ENCODE results near the gene OR51D1.
A peak's percentile ranks its signal among the peaks of the same experiment; 100 is the strongest.

OR51D1 gene, protein sequence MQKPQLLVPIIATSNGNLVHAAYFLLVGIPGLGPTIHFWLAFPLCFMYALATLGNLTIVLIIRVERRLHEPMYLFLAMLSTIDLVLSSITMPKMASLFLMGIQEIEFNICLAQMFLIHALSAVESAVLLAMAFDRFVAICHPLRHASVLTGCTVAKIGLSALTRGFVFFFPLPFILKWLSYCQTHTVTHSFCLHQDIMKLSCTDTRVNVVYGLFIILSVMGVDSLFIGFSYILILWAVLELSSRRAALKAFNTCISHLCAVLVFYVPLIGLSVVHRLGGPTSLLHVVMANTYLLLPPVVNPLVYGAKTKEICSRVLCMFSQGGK
- total RNA-seq = 0 to 0.10 (median 0) reads per million in 9 experiments

DNA sequence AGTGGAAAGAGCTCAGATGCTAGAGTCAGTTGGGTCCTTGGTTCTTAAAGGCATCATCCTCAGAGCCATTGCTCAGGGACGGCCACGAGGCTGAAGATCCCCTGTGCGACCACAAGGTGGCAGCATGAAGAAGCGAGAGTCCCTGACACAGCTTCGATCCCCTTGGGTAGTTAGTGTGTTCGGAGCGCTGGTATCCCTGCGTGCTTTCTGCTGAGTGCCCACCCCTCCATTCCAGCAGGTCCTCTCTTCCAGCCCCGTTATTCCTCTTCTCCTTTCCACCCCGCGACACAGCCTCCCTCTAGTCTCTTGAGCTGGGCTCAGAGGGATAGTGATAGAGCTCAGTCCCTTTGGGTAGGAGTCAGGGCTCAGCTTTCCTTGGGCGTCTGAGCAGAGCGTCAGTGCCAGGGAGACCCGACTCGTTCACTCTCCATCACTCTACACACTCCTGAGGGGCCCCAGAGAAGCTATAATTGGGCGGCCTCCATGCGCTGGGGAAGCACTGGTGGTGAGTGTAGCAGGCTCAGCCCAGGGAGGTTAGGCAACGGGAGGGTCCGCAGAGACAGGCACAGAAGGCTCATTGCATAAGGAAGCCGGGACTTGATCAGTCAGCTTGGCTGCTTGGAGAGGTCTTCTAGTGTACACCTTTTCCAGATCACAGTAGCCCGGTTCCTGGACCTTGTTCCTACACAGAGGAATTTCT lies at the start of gene OR51D1:
Gene OR51D1, plus strand, starts transcription at position 516 of the 700 bp plus-strand sequence. CDS start 2,314 bp downstream, outside the sequence.
- DNase-seq (peak; percentile 63 to 72 (median 67)), ATAC-seq (replicated peaks) (peak; percentile 96)
- no peaks in the 10 kb centered on the region for H3K36me3 Mint-ChIP-seq (ENCODE audit: insufficient read depth)
- H3K27ac Mint-ChIP-seq = no peak within 1 kb of the TSS
- peaks cover 11 to 23% of the 10 kb centered on the region in 2 donors for H3K27me3 Mint-ChIP-seq
- no peaks in the 10 kb centered on the region for H3K9me3 Mint-ChIP-seq
- no peaks in the 10 kb centered on the region for H3K4me1 Mint-ChIP-seq (ENCODE audit: low read depth in 2 of 2)
- H3K4me3 Mint-ChIP-seq = no peak within 1 kb of the TSS

DNA sequence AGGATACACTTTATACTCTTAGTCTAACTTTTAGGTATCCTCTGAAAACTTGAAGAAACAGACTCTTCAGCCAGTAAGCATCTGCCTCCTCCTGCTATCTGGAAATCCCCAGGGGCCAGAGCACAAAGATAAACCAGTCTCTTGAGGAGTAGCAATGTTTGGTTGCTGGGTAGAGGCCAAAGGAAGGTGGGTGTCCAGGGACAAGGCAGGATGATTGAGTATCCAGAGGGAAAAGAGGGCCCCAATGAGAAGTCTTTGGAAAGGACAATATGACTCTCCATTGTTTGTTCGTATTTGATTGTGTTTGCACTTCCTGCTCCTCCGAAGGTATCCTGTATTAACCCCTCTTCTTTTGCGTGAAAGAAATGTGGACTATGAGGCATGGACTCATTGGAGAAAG lies 48.3 kb upstream of the OR51D1 start:
- ATAC-seq (replicated peaks) = no peak
- Mint-ChIP-seq H3K9me3 (no peaks in the 10 kb centered on the region), H3K4me1 (ENCODE audit: low read depth in 2 of 2) (no peaks in the 10 kb centered on the region), H3K36me3 (ENCODE audit: insufficient read depth) (no peaks in the 10 kb centered on the region), H3K27me3 (peaks cover 14 to 27% of the 10 kb centered on the region in 2 donors), H3K4me3 (no peak overlapping the region), H3K27ac (no peak overlapping the region)
- no peak for DNase-seq

DNA sequence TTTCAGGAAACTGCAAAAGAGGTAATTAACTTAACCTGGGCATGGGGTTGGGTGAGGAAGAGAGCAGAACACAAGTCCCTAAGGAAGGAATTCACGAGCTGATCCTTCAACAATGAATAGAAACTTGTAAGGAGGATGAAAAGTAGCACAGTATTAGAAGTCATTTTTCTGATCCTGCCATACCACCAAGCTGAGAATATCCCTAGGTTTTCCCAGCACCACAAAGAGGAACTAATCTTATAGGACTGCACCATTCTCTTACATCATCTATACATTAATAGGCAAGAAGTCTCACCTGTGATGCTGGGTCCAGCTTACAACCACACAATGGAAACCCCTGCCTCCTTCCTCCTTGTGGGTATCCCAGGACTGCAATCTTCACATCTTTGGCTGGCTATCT lies 43.5 kb upstream of the OR51D1 start, which contains the start of gene OR52I1:
Gene OR52I1, plus strand, starts transcription at position 301 of the 400 bp plus-strand sequence. Its CDS starts 0 bp downstream, at position 301.
- Mint-ChIP-seq H3K4me1 (ENCODE audit: low read depth in 2 of 2) (peaks cover 0 to 3% of the 10 kb centered on the region in 2 donors), H3K36me3 (ENCODE audit: insufficient read depth) (peaks cover 4% of the 10 kb centered on the region), H3K9me3 (no peaks in the 10 kb centered on the region), H3K27me3 (peaks cover 0 to 3% of the 10 kb centered on the region in 2 donors), H3K27ac (no peak within 1 kb of the TSS), H3K4me3 (no peak within 1 kb of the TSS)
- DNase-seq (no peak), ATAC-seq (replicated peaks) (no peak)

DNA sequence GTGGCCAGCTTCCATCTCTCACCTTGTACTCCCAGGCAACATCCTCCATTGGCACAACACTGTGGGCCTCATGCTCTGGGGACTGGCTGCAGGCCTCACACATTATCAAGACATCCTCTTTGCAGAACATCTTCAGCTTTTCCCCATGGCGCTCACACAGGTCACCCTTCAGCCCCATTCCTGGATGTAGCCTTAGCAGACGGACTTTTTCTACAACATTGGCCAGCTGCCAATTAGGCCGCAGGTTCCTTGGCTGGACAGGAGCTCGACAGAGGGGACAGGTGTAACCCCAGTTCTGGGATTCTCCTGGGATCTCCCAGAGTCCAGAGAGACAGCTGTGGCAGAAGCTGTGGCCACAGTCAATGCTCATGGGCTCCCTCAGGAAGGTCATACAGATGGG lies 32.2 kb upstream of the OR51D1 start:
- ATAC-seq (replicated peaks) (no peak), DNase-seq (no peak)
- no peak overlapping the region for H3K27ac Mint-ChIP-seq
- no peak overlapping the region for H3K4me3 Mint-ChIP-seq
- H3K36me3 Mint-ChIP-seq (ENCODE audit: insufficient read depth) = peaks cover 34% of the 10 kb centered on the region
- peaks cover 26 to 50% of the 10 kb centered on the region in 2 donors for H3K4me1 Mint-ChIP-seq (ENCODE audit: low read depth in 2 of 2)
- H3K27me3 Mint-ChIP-seq = no peaks in the 10 kb centered on the region
- H3K9me3 Mint-ChIP-seq = no peaks in the 10 kb centered on the region

DNA sequence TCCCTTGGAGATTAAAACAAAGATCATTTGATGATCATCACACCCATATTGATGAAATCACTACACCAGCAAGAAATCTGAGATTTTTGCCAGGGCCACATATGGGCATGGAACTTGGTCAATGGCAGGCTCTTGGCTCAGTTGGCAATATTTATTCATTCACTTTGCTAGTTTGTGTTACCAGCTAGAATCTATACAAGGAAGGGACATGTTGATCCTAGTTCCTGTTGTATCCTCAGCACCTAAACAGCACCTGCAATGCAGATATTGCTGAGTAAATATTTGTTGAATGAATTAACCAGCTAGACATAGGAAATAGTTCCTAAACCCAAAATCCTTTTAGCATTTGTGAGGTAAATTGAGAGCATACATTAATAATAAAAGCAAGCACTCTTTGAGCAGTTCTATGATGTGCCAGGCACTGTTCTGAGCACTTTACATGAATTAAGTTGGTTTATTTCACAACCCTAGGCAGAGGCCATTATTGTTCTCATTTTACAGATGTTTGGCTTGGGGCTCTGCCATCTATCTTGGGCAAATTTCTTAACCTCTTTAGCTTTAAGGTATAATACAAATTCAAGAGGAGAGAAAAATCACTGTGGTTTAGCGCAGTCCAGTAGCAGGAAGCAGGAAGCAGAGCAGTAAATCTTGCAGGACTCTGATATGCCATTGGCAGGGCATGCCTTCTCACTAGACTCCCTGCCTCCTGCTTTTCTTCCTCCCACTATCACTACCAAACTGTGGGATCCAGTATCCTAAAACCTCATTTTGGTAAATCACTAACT lies 30.9 kb upstream of the OR51D1 start:
- no peaks in the 10 kb centered on the region for H3K9me3 Mint-ChIP-seq
- ATAC-seq (replicated peaks) = no peak
- peak overlapping the region; percentile 95 to 96 for H3K4me3 Mint-ChIP-seq
- peaks cover 31 to 57% of the 10 kb centered on the region in 2 donors for H3K4me1 Mint-ChIP-seq (ENCODE audit: low read depth in 2 of 2)
- peaks cover 30% of the 10 kb centered on the region for H3K36me3 Mint-ChIP-seq (ENCODE audit: insufficient read depth)
- H3K27me3 Mint-ChIP-seq = no peaks in the 10 kb centered on the region
- peak overlapping the region; percentile 97 for H3K27ac Mint-ChIP-seq
- DNase-seq = no peak

DNA sequence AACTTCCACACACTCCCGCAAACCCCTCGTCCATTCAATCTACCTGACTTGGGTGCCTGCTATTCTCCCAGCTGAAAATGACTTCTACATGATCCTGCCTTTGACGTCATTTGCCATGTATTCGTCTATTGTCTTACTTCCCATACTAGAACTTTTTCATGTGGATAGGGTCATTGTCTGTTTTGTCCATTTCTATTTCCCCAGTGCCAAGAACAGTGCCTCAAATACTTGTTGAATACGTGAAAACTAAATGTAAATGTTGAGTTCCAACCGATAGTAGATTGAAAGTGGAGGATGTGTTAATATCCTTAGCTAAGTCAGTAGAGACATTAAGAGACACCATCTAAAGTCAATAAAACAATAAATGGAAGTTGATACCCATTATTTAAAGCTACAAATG lies 30.2 kb upstream of the OR51D1 start:
- peaks cover 31 to 57% of the 10 kb centered on the region in 2 donors for H3K4me1 Mint-ChIP-seq (ENCODE audit: low read depth in 2 of 2)
- DNase-seq (no peak), ATAC-seq (replicated peaks) (no peak)
- peak overlapping the region; percentile 97 for H3K27ac Mint-ChIP-seq
- H3K27me3 Mint-ChIP-seq = no peaks in the 10 kb centered on the region
- peaks cover 26% of the 10 kb centered on the region for H3K36me3 Mint-ChIP-seq (ENCODE audit: insufficient read depth)
- H3K4me3 Mint-ChIP-seq = peak overlapping the region; percentile 95 to 96
- no peaks in the 10 kb centered on the region for H3K9me3 Mint-ChIP-seq

DNA sequence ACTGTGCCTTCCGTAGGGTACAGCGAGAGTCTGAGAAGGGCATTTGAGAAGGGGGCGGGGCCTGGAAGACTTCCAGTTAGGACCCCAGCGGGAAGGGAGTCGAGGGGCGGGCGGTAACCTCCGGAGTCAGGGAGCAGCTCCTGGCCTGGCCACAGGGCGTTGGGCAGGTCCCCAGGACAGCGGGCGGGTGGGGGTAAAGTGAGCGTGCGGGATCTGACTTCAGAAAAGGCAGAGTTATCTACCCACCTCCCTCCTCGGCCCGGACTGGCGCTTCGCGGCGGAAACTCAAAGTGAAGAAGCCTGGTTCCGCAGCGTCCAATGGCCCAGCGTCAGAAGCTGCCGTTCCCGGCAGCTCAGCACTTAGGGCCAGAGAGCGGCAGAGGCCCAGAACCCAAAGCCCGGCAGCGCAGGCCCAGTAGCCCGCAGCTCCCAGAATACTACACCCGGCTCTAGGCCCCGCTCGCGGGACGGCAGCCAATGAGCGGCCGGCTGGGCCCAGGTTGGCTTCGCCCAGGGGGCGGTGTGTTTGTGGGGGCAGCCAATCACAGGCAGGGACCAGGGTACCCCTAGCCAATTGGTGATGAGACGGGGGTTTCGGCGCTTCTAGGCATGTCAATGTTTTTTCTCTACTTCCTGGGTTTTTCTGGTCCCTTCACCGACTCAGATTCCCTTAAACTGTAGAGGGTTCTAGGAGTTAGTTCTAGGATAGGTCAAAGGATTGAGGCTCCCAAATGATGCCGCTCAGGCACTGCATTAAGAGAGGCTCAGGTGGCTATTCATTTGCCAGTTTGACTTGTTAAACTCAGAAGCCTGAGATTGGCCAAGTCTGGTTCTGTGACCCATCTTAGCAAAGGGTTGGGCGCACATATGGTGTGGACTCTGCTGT lies 29.3 kb upstream of the OR51D1 start, which contains the start of gene TRIM68:
Gene TRIM68, minus strand, starts transcription at position 451 of the 886 bp plus-strand sequence. CDS start 2,727 bp downstream, outside the sequence.
- Mint-ChIP-seq H3K36me3 (ENCODE audit: insufficient read depth) (peaks cover 25% of the 10 kb centered on the region), H3K27me3 (no peaks in the 10 kb centered on the region), H3K4me3 (peak within 1 kb of the TSS; percentile 95 to 96), H3K4me1 (ENCODE audit: low read depth in 2 of 2) (peaks cover 31 to 56% of the 10 kb centered on the region in 2 donors), H3K9me3 (no peaks in the 10 kb centered on the region), H3K27ac (peak within 1 kb of the TSS; percentile 97)
- peak; percentile 99 for ATAC-seq (replicated peaks)
- DNase-seq = peak; percentile 93 to 95 (median 93)

DNA sequence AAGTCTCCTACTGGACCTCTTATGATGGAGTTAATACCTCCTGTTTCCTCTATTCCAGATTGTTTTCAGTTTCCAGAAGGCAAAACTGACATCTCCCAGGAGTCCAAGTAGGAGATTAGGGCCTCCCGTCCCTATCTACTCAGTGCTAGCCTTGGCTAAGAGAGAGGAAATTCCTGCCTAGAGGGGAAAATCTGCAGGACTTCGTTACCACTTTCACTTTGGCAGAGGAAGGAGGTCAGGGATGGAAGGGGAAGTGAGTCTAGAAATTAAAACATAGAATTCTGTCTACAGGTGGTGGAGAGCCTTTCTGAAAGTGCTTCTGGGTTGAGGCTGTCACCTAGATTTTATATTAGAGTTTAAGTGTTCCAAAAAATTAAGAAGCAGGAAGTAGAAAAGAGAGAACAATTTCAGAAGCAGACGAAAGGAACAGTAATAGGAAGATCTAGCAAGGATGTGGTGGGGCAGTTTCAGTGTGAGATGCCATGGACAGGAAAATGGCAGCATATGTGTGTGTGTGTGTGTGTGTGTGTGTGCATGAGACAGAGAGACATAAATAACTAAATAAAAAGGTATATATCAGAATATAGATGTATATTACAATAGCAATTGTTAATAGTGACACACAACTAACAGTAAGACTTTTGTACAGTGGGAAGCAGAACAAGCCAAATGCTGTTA lies 26.9 kb upstream of the OR51D1 start:
- H3K36me3 Mint-ChIP-seq (ENCODE audit: insufficient read depth) = peaks cover 17% of the 10 kb centered on the region
- peak overlapping the region; percentile 97 for H3K27ac Mint-ChIP-seq
- peaks cover 0 to 4% of the 10 kb centered on the region in 2 donors for H3K27me3 Mint-ChIP-seq
- ATAC-seq (replicated peaks) (no peak), DNase-seq (peak in 2 of 3 experiments; percentile 8 to 22)
- H3K4me3 Mint-ChIP-seq = peak overlapping the region; percentile 95 to 96
- peaks cover 28 to 44% of the 10 kb centered on the region in 2 donors for H3K4me1 Mint-ChIP-seq (ENCODE audit: low read depth in 2 of 2)
- H3K9me3 Mint-ChIP-seq = no peaks in the 10 kb centered on the region

DNA sequence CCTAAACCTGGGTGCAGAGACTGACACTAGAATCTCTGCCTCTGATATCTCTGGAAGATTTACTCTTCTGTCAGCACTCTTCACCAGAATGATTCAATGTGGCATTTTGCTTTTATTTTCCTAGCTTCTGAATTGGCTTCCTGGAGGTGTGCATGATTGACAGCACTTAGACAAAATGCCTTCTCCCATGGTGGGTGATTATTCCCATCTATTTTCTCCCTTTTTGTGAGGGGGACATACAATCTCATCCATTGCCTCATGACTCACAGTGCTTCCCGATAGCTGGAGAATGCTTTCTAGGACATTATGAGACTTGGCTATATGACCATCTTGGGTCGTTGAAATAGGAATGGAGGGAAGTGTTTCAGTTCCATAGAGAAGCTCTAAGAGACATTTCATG lies 25.3 kb upstream of the OR51D1 start:
- DNase-seq (no peak), ATAC-seq (replicated peaks) (no peak)
- H3K9me3 Mint-ChIP-seq = no peaks in the 10 kb centered on the region
- H3K4me3 Mint-ChIP-seq = no peak overlapping the region
- H3K4me1 Mint-ChIP-seq (ENCODE audit: low read depth in 2 of 2) = peaks cover 26 to 32% of the 10 kb centered on the region in 2 donors
- no peak overlapping the region for H3K27ac Mint-ChIP-seq
- peaks cover 6 to 18% of the 10 kb centered on the region in 2 donors for H3K27me3 Mint-ChIP-seq
- peaks cover 17% of the 10 kb centered on the region for H3K36me3 Mint-ChIP-seq (ENCODE audit: insufficient read depth)

DNA sequence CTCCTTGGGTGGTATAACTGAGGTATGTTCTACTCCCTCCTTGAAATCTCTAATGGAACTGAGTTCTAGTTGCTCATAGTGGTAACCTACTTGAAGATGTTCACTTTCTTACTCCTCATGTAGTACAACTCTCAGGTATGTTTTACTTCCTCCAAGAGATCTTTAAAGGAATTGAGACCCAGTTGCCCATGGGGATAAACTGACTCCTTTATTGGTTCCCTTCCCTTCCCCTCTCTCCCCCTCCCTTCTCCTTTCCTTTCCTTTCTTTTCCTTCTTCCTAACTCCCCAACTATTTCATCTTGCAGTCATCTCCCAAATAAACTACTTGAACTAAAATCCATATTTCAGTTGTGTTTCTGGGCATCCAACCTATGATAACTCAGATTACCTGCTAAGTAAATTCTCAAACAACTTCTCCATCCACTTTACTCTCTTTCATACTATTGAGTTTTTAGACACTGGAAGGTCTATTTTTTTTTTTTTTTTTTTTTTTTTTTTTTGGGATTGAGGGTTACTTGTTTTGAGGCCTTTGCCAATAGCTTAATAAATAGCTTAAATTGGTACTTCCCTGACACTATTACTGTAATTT lies 21.3 kb upstream of the OR51D1 start:
- Mint-ChIP-seq H3K4me3 (no peak overlapping the region), H3K27me3 (peaks cover 20 to 32% of the 10 kb centered on the region in 2 donors), H3K9me3 (no peaks in the 10 kb centered on the region), H3K27ac (no peak overlapping the region), H3K4me1 (ENCODE audit: low read depth in 2 of 2) (no peaks in the 10 kb centered on the region), H3K36me3 (ENCODE audit: insufficient read depth) (no peaks in the 10 kb centered on the region)
- DNase-seq = no peak
- no peak for ATAC-seq (replicated peaks)

DNA sequence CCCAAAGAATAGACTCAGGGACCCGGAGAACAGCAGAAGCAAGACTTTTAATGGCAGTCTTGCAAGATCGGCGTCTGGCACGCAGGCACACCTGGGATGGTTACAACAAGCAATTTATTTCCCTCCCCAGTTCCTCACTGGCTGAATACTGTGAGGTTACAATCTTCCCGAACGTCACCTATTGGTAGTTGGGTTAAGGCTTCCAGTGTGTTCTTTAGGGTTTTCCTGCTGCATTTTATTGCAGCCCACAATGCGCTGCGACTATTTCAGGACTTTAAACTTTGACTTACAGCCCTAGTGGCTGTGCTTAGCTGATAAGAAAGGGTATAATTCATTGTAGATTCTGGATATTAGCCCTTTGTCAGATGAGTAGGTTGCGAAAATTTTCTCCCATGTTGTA lies 17.8 kb upstream of the OR51D1 start:
- Mint-ChIP-seq H3K4me3 (no peak overlapping the region), H3K27ac (no peak overlapping the region), H3K27me3 (peaks cover 20 to 32% of the 10 kb centered on the region in 2 donors), H3K36me3 (ENCODE audit: insufficient read depth) (no peaks in the 10 kb centered on the region), H3K4me1 (ENCODE audit: low read depth in 2 of 2) (no peaks in the 10 kb centered on the region), H3K9me3 (no peaks in the 10 kb centered on the region)
- no peak for DNase-seq
- ATAC-seq (replicated peaks) = no peak
